ENCODE measurements around the gene AGBL4.

GRCh38 chr1:48697066-48697707 lies 1326.6 kb downstream of the AGBL4 start:
- TF ChIP-seq CTCF (optimal IDR thresholded peaks at IDR 0.05 in 1 of 3, IDR thresholded peaks at IDR 0.05 in 1 of 3, conservative IDR thresholded peaks at IDR 0.05 in 1 of 3; ENCODE audit: extremely low read depth in 1 of 3, insufficient read depth in 2 of 3, low read length in 3 of 3) = peak; percentile 87 to 94 (median 88)
- no peak for TF ChIP-seq EZH2 (IDR thresholded peaks at IDR 0.05; ENCODE audit: low read length)

Measured in keratinocyte (primary cell).